ENCODE data around the gene EEA1. TPM values are rescaled to one million over a fixed set of nuclear protein-coding genes. Genes with fewer than 3 reads are reported as not detected.

The EEA1 gene
- total RNA-seq, 1 donor from 2014 or later, result 19.9 TPM

DNA sequence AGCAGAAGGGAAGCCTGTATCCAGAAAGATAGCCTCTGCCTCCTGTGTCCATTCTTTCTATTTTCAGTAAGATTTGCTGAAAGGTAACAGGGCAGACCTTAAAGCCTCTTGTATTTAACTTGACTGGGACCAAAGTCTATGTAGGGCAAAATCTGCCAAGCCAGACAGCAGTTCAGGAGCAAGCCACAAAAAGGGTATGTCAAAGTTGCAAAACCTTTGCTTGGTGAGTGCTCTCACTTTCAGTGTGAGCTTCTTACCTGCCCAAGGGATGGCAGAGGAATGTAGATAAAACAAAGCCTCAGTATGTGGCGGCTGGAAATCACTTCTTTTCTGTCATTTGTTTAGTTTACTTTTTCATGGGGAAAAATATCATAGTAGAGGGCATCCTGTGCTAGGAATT lies 163.2 kb downstream of the EEA1 start:
- Mint-ChIP-seq H3K27me3 (ENCODE audit: low read depth) (no peaks in the 10 kb centered on the region), H3K27ac (ENCODE audit: unreplicated experiment) (no peak overlapping the region), H3K4me1 (peaks cover 52% of the 10 kb centered on the region), H3K36me3 (ENCODE audit: low read depth) (no peaks in the 10 kb centered on the region), H3K9me3 (peaks cover 3% of the 10 kb centered on the region), H3K4me3 (no peak overlapping the region)
- TF ChIP-seq CTCF (conservative IDR thresholded peaks at IDR 0.05), result no peak
- DNase-seq (ENCODE audit: low read depth, low spot score), result no peak

DNA sequence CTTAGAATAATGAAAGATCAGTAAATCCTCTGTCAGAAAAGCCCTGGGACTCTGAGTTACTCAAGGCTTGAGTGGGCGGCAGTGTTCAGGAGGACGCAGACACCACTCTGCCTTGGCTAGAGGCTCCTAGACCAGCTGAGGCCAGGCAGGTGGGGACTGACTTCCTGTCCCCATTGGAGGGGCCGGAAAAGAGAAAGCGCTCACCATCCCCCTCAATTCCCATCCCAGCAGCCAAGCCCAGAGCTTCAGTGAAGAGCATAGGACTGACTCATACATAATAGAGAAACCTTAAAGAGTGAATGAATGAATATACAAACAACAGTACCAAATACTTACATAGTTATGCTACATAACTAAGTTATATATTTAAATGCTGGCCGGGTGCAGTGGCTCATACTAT lies 164.3 kb downstream of the EEA1 start:
- Mint-ChIP-seq H3K4me3 (peak overlapping the region; percentile 70), H3K36me3 (ENCODE audit: low read depth) (no peaks in the 10 kb centered on the region), H3K27me3 (ENCODE audit: low read depth) (no peaks in the 10 kb centered on the region), H3K27ac (ENCODE audit: unreplicated experiment) (peak overlapping the region; percentile 93), H3K9me3 (peaks cover 3% of the 10 kb centered on the region), H3K4me1 (peaks cover 41% of the 10 kb centered on the region)
- TF ChIP-seq CTCF (conservative IDR thresholded peaks at IDR 0.05), result no peak
- DNase-seq (ENCODE audit: low read depth, low spot score), result no peak

DNA sequence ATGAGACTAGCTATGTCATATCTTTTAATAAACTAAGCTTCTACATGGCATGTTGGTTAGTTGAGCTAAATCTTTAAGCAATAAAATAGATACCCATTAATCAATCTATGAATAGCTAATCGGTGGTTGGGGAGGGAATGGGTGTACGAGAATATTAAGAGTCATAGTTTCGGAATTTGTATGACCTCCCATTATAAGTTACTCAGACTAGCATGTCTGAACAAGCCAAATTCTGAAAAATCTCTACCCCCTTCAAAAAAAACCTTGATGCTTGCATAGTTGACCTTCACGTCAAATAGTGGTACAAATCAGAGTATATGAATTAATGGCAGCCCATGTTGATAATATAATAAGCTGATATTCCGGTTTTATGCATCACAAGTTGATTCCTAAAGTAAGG lies 166.3 kb downstream of the EEA1 start:
- DNase-seq (ENCODE audit: low read depth, low spot score), result no peak
- no peak for TF ChIP-seq CTCF (conservative IDR thresholded peaks at IDR 0.05)
- H3K4me3 Mint-ChIP-seq, result no peak overlapping the region
- no peaks in the 10 kb centered on the region for H3K36me3 Mint-ChIP-seq (ENCODE audit: low read depth)
- no peaks in the 10 kb centered on the region for H3K27me3 Mint-ChIP-seq (ENCODE audit: low read depth)
- H3K4me1 Mint-ChIP-seq, result peaks cover 24% of the 10 kb centered on the region
- H3K27ac Mint-ChIP-seq (ENCODE audit: unreplicated experiment), result no peak overlapping the region
- peaks cover 3% of the 10 kb centered on the region for H3K9me3 Mint-ChIP-seq

GRCh38 chr12:92759634-92760268 lies 169.3 kb downstream of the EEA1 start:
- Mint-ChIP-seq H3K36me3 (ENCODE audit: low read depth) (no peaks in the 10 kb centered on the region), H3K9me3 (peaks cover 5% of the 10 kb centered on the region), H3K4me3 (no peak overlapping the region), H3K27ac (ENCODE audit: unreplicated experiment) (no peak overlapping the region), H3K27me3 (ENCODE audit: low read depth) (no peaks in the 10 kb centered on the region), H3K4me1 (peaks cover 23% of the 10 kb centered on the region)
- no peak for TF ChIP-seq CTCF (conservative IDR thresholded peaks at IDR 0.05)
- no peak for DNase-seq (ENCODE audit: low read depth, low spot score)

- no peak overlapping the region for H3K27ac Mint-ChIP-seq (ENCODE audit: unreplicated experiment)
- H3K4me3 Mint-ChIP-seq, result no peak overlapping the region
- H3K4me1 Mint-ChIP-seq, result peaks cover 24% of the 10 kb centered on the region
- peaks cover 3% of the 10 kb centered on the region for H3K36me3 Mint-ChIP-seq (ENCODE audit: low read depth)
- peaks cover 10% of the 10 kb centered on the region for H3K9me3 Mint-ChIP-seq
- no peak for DNase-seq (ENCODE audit: low read depth, low spot score)
- no peaks in the 10 kb centered on the region for H3K27me3 Mint-ChIP-seq (ENCODE audit: low read depth)
- no peak for TF ChIP-seq CTCF (conservative IDR thresholded peaks at IDR 0.05)
Observed at GRCh38 chr12:92757597-92758121, 171.4 kb downstream of the EEA1 start.
